Measurements from ENCODE around the gene FOXO3. TPM values are rescaled to one million over a fixed set of nuclear protein-coding genes. Genes with fewer than 3 reads are reported as not detected.

FOXO3 gene
- total and polyA plus RNA-seq, 2 of the 13 experiments (the other 11 are each of a cell fraction or from before 2014, with no cell fraction given), result 16.0 to 22.5 TPM

Small RNA genes lying within 50 kb of the gene (small RNA-seq; reads per million reads assigned to genes)
- gene AL391646.1 (ENCODE audit: insufficient read depth in 2 of 3, insufficient read length in 3 of 3, low read depth in 2 of 3, low replicate concordance in 1 of 3), result 0 reads per million in 3 experiments
- 0 reads per million in 3 experiments for gene SUMO2P8 (ENCODE audit: insufficient read depth in 2 of 3, insufficient read length in 3 of 3, low read depth in 2 of 3, low replicate concordance in 1 of 3)
